ENCODE results near the gene DICER1.

The DICER1 gene

GRCh38 chr14:95119336-95119735, 38.0 kb downstream of the DICER1 start:
- Mint-ChIP-seq H3K36me3 (peaks cover 28 to 41% of the 10 kb centered on the region in 2 donors), H3K27me3 (no peaks in the 10 kb centered on the region), H3K27ac (no peak overlapping the region), H3K4me3 (no peak overlapping the region), H3K4me1 (peaks cover 0 to 3% of the 10 kb centered on the region in 2 donors), H3K9me3 (no peaks in the 10 kb centered on the region)
- no peak for DNase-seq
- ATAC-seq (replicated peaks) = no peak

GRCh38 chr14:95117937-95118721, 39.2 kb downstream of the DICER1 start:
- Mint-ChIP-seq H3K36me3 (peaks cover 27 to 43% of the 10 kb centered on the region in 2 donors), H3K9me3 (no peaks in the 10 kb centered on the region), H3K27me3 (no peaks in the 10 kb centered on the region), H3K4me3 (no peak overlapping the region), H3K27ac (peak overlapping the region; percentile 67), H3K4me1 (peaks cover 0 to 1% of the 10 kb centered on the region in 2 donors)
- ATAC-seq (replicated peaks) (no peak), DNase-seq (no peak)

- DNase-seq (no peak), ATAC-seq (replicated peaks) (no peak)
- H3K4me3 Mint-ChIP-seq = no peak overlapping the region
- H3K9me3 Mint-ChIP-seq = no peaks in the 10 kb centered on the region
- H3K4me1 Mint-ChIP-seq = peaks cover 0 to 1% of the 10 kb centered on the region in 2 donors
- H3K27ac Mint-ChIP-seq = peak overlapping the region; percentile 60
- no peaks in the 10 kb centered on the region for H3K27me3 Mint-ChIP-seq
- H3K36me3 Mint-ChIP-seq = peaks cover 32 to 43% of the 10 kb centered on the region in 2 donors
These were observed 43.9 kb downstream of the DICER1 start for GRCh38 chr14:95113476-95113875.

GRCh38 chr14:95111507-95112164, 45.7 kb downstream of the DICER1 start:
- ATAC-seq (replicated peaks) = no peak
- Mint-ChIP-seq H3K4me3 (no peak overlapping the region), H3K27ac (no peak overlapping the region), H3K4me1 (no peaks in the 10 kb centered on the region), H3K36me3 (peaks cover 41 to 44% of the 10 kb centered on the region in 2 donors), H3K27me3 (no peaks in the 10 kb centered on the region), H3K9me3 (no peaks in the 10 kb centered on the region)
- DNase-seq = no peak

GRCh38 chr14:95110178-95110577, 47.2 kb downstream of the DICER1 start:
- Mint-ChIP-seq H3K4me3 (no peak overlapping the region), H3K9me3 (no peaks in the 10 kb centered on the region), H3K27me3 (no peaks in the 10 kb centered on the region), H3K36me3 (peaks cover 35 to 39% of the 10 kb centered on the region in 2 donors), H3K4me1 (no peaks in the 10 kb centered on the region), H3K27ac (no peak overlapping the region)
- ATAC-seq (replicated peaks) = no peak
- DNase-seq = no peak

- H3K9me3 Mint-ChIP-seq = no peaks in the 10 kb centered on the region
- H3K27ac Mint-ChIP-seq = no peak overlapping the region
- no peaks in the 10 kb centered on the region for H3K27me3 Mint-ChIP-seq
- DNase-seq (no peak), ATAC-seq (replicated peaks) (no peak)
- peaks cover 40 to 46% of the 10 kb centered on the region in 2 donors for H3K36me3 Mint-ChIP-seq
- H3K4me3 Mint-ChIP-seq = no peak overlapping the region
- H3K4me1 Mint-ChIP-seq = no peaks in the 10 kb centered on the region
These were observed 49.6 kb downstream of the DICER1 start for GRCh38 chr14:95107711-95108110.

GRCh38 chr14:95106971-95107370, 50.4 kb downstream of the DICER1 start:
- Mint-ChIP-seq H3K36me3 (peaks cover 47 to 54% of the 10 kb centered on the region in 2 donors), H3K27me3 (no peaks in the 10 kb centered on the region), H3K4me1 (no peaks in the 10 kb centered on the region), H3K9me3 (no peaks in the 10 kb centered on the region), H3K4me3 (no peak overlapping the region), H3K27ac (no peak overlapping the region)
- DNase-seq (no peak), ATAC-seq (replicated peaks) (no peak)

- Mint-ChIP-seq H3K27me3 (no peaks in the 10 kb centered on the region), H3K36me3 (peaks cover 37 to 52% of the 10 kb centered on the region in 2 donors), H3K4me3 (no peak overlapping the region), H3K4me1 (peaks cover 3 to 5% of the 10 kb centered on the region in 2 donors), H3K27ac (no peak overlapping the region), H3K9me3 (no peaks in the 10 kb centered on the region)
- no peak for ATAC-seq (replicated peaks)
- no peak for DNase-seq
These were observed 52.4 kb downstream of the DICER1 start for GRCh38 chr14:95104911-95105310.

GRCh38 chr14:95102680-95103044, 54.7 kb downstream of the DICER1 start:
- Mint-ChIP-seq H3K9me3 (no peaks in the 10 kb centered on the region), H3K27ac (peak overlapping the region; percentile 48), H3K4me3 (no peak overlapping the region), H3K27me3 (no peaks in the 10 kb centered on the region), H3K4me1 (peaks cover 3 to 9% of the 10 kb centered on the region in 2 donors), H3K36me3 (peaks cover 35 to 44% of the 10 kb centered on the region in 2 donors)
- ATAC-seq (replicated peaks) (no peak), DNase-seq (no peak)

- ATAC-seq (replicated peaks) (no peak), DNase-seq (no peak)
- Mint-ChIP-seq H3K9me3 (no peaks in the 10 kb centered on the region), H3K36me3 (peaks cover 33 to 46% of the 10 kb centered on the region in 2 donors), H3K27me3 (no peaks in the 10 kb centered on the region), H3K27ac (peak overlapping the region; percentile 48), H3K4me1 (peaks cover 3 to 9% of the 10 kb centered on the region in 2 donors), H3K4me3 (no peak overlapping the region)
These were observed 55.3 kb downstream of the DICER1 start for GRCh38 chr14:95101736-95102679.

GRCh38 chr14:95098984-95099599, 58.2 kb downstream of the DICER1 start:
- DNase-seq (peak; percentile 7), ATAC-seq (replicated peaks) (peak; percentile 72 to 85)
- Mint-ChIP-seq H3K4me3 (no peak overlapping the region), H3K27me3 (no peaks in the 10 kb centered on the region), H3K36me3 (peaks cover 33 to 51% of the 10 kb centered on the region in 2 donors), H3K27ac (peak overlapping the region; percentile 11), H3K4me1 (peaks cover 3 to 9% of the 10 kb centered on the region in 2 donors), H3K9me3 (no peaks in the 10 kb centered on the region)

GRCh38 chr14:95097385-95097784, 59.9 kb downstream of the DICER1 start:
- H3K27me3 Mint-ChIP-seq = no peaks in the 10 kb centered on the region
- no peak overlapping the region for H3K4me3 Mint-ChIP-seq
- peaks cover 26 to 41% of the 10 kb centered on the region in 2 donors for H3K36me3 Mint-ChIP-seq
- DNase-seq (no peak), ATAC-seq (replicated peaks) (no peak)
- H3K4me1 Mint-ChIP-seq = peaks cover 3 to 9% of the 10 kb centered on the region in 2 donors
- H3K9me3 Mint-ChIP-seq = no peaks in the 10 kb centered on the region
- H3K27ac Mint-ChIP-seq = no peak overlapping the region

- H3K4me1 Mint-ChIP-seq = peaks cover 3 to 9% of the 10 kb centered on the region in 2 donors
- peaks cover 23 to 35% of the 10 kb centered on the region in 2 donors for H3K36me3 Mint-ChIP-seq
- H3K27ac Mint-ChIP-seq = peak overlapping the region; percentile 21
- no peak for DNase-seq
- no peaks in the 10 kb centered on the region for H3K27me3 Mint-ChIP-seq
- H3K9me3 Mint-ChIP-seq = no peaks in the 10 kb centered on the region
- H3K4me3 Mint-ChIP-seq = no peak overlapping the region
- ATAC-seq (replicated peaks) = no peak
These were observed 60.9 kb downstream of the DICER1 start for GRCh38 chr14:95096476-95096875.

GRCh38 chr14:95095996-95096395, 61.3 kb downstream of the DICER1 start:
- ATAC-seq (replicated peaks) (no peak), DNase-seq (no peak)
- H3K4me3 Mint-ChIP-seq = no peak overlapping the region
- no peak overlapping the region for H3K27ac Mint-ChIP-seq
- H3K27me3 Mint-ChIP-seq = no peaks in the 10 kb centered on the region
- H3K36me3 Mint-ChIP-seq = peaks cover 23 to 36% of the 10 kb centered on the region in 2 donors
- peaks cover 3 to 9% of the 10 kb centered on the region in 2 donors for H3K4me1 Mint-ChIP-seq
- no peaks in the 10 kb centered on the region for H3K9me3 Mint-ChIP-seq
